Measurements from ENCODE around the gene CASZ1. TPM values are rescaled to one million over a fixed set of nuclear protein-coding genes. Genes with fewer than 3 reads are reported as not detected.
A peak's percentile ranks its signal among the peaks of the same experiment; 100 is the strongest.

CASZ1 gene
- total and polyA plus RNA-seq, 12 donors: 19.5 to 79.8 (median 64.7) TPM

GRCh38 chr1:10781137-10781536 lies 15.3 kb downstream of the CASZ1 start:
- intact Hi-C loops (cut with DNase I): loop anchor here in 3 of 10 donors (10.0 kb wide), 2 partner anchors 86 to 266 kb away; no protein-coding TSS in a partner anchor
- ATAC-seq: peak in 4 of 8 donors; percentile 6 to 80 (median 50)
- no peak for TF ChIP-seq CTCF (IDR thresholded peaks at IDR 0.05)
- Histone ChIP-seq H3K27ac (no peak overlapping the region), H3K36me3 (no peaks in the 10 kb centered on the region), H3K27me3 (peaks cover 0 to 4% (median 0%) of the 10 kb centered on the region in 7 donors), H3K4me3 (no peak overlapping the region), H3K4me1 (peaks cover 0 to 79% (median 49%) of the 10 kb centered on the region in 9 donors), H3K9me3 (no peaks in the 10 kb centered on the region)
- 72% methylated on average over 8 of the region's 8 CpGs for WGBS, 2 donors
- DNase-seq: no peak

- DNase-seq (no peak), ATAC-seq (no peak)
- Histone ChIP-seq H3K4me3 (no peak overlapping the region), H3K9me3 (no peaks in the 10 kb centered on the region), H3K4me1 (peaks cover 0 to 80% (median 51%) of the 10 kb centered on the region in 9 donors), H3K27me3 (peaks cover 0 to 4% (median 0%) of the 10 kb centered on the region in 7 donors), H3K27ac (peak overlapping the region in 5 of 10 donors; percentile 1 to 58 (median 33)), H3K36me3 (no peaks in the 10 kb centered on the region)
- TF ChIP-seq CTCF (IDR thresholded peaks at IDR 0.05): no peak
- intact Hi-C loops (cut with DNase I): loop anchor here in 3 of 10 donors (10.0 kb wide), 2 partner anchors 85 to 265 kb away; no protein-coding TSS in a partner anchor
- 44 to 52% methylated on average over 10 of the region's 10 CpGs for WGBS, 2 donors
Observed at GRCh38 chr1:10779841-10780240, 16.6 kb downstream of the CASZ1 start.

GRCh38 chr1:10779201-10779600 lies 17.2 kb downstream of the CASZ1 start:
- intact Hi-C loops (cut with DNase I): no loop called here
- H3K4me1 ChIP-seq: peaks cover 0 to 82% (median 56%) of the 10 kb centered on the region in 9 donors
- peak in 7 of 8 donors; percentile 36 to 78 (median 74) for ATAC-seq
- WGBS, 2 donors: 61 to 68% methylated on average over 18 of the region's 18 CpGs
- no peaks in the 10 kb centered on the region for H3K36me3 ChIP-seq
- TF ChIP-seq CTCF (IDR thresholded peaks at IDR 0.05): no peak
- H3K9me3 ChIP-seq: no peaks in the 10 kb centered on the region
- DNase-seq: no peak
- peak overlapping the region in 4 of 10 donors; percentile 24 to 58 (median 44) for H3K27ac ChIP-seq
- no peak overlapping the region for H3K4me3 ChIP-seq
- H3K27me3 ChIP-seq: peaks cover 0 to 4% (median 0%) of the 10 kb centered on the region in 7 donors

GRCh38 chr1:10778640-10779039 lies 17.8 kb downstream of the CASZ1 start:
- peaks cover 0 to 84% (median 56%) of the 10 kb centered on the region in 9 donors for H3K4me1 ChIP-seq
- intact Hi-C loops (cut with DNase I): no loop called here
- H3K36me3 ChIP-seq: no peaks in the 10 kb centered on the region
- TF ChIP-seq CTCF (IDR thresholded peaks at IDR 0.05): no peak
- no peak for ATAC-seq
- no peak for DNase-seq
- H3K27me3 ChIP-seq: peaks cover 0 to 4% (median 0%) of the 10 kb centered on the region in 7 donors
- H3K27ac ChIP-seq: peak overlapping the region in 3 of 10 donors; percentile 27 to 47 (median 41)
- no peaks in the 10 kb centered on the region for H3K9me3 ChIP-seq
- H3K4me3 ChIP-seq: no peak overlapping the region
- 58 to 60% methylated on average over 10 of the region's 10 CpGs for WGBS, 2 donors
